Endothelial cell of umbilical vein (primary cell): Measurements from ENCODE around the gene CDT1. TPM values are rescaled to one million over a fixed set of nuclear protein-coding genes. Genes with fewer than 3 reads are reported as not detected.

Experiments
- BruUV-seq: library from RNA; stranded (reverse); fragments of 400-500 nt; replicated peaks from 2 replicates; lab custom pipeline; 2021; lab: Mats Ljungman, UMichigan
- CTCF ChIA-PET: fragments of 300-600, 350-600 bp; sonication (Branson Sonifier 250); formaldehyde crosslinking; loops from one replicate; lab custom pipeline; 2021; ENCODE audit warnings: antibody characterized with exemption, inconsistent platforms; lab: Charles Lee
- POLR2A ChIA-PET: fragments of 300-600, 350-600 bp; sonication (Branson Sonifier 250); formaldehyde crosslinking; loops from one replicate; lab custom pipeline; 2021; ENCODE audit warnings: antibody characterized with exemption, inconsistent platforms; lab: Charles Lee
- DNase-seq: peaks from one replicate; pipeline ENCODE4 v3.0.0-alpha.2; 2011; ENCODE audit warnings: low read depth, low spot score
- FAIRE-seq: peaks from 2 replicates; lab custom pipeline; 2011; peaks lifted over from hg19 to GRCh38; lab: Jason Lieb, UNC
- H2AFZ ChIP-seq: 2 replicates; pipeline ENCODE4 v1.6.0; 2012; ENCODE audit warnings: low read depth, low read length, control low read depth, inconsistent platforms
- H3K27ac ChIP-seq: 2 replicates; pipeline ENCODE4 v1.5.1; 2011; ENCODE audit warnings: low read depth, mild to moderate bottlenecking, control low read depth, low read length, moderate library complexity; ENCODE audit not compliant: insufficient read depth
- H3K27me3 ChIP-seq, 2 experiments: 2 replicates each; pipeline versions ENCODE4 v1.6.0 to v1.6.1; 2011; ENCODE audit warnings: low read length in 2 of 2, mixed read lengths in 1 of 2; ENCODE audit not compliant: control insufficient read depth in 2 of 2, insufficient read depth in 2 of 2
- H3K36me3 ChIP-seq, 2 experiments: 2 replicates in 1 of 2; 3 replicates in 1 of 2; pipeline ENCODE4 v1.5.1; 2011; ENCODE audit warnings: low read length in 2 of 2, mild to moderate bottlenecking in 1 of 2, moderate library complexity in 1 of 2; ENCODE audit not compliant: control insufficient read depth in 2 of 2, insufficient read depth in 2 of 2; ENCODE audit errors: extremely low read depth in 1 of 2
- H3K4me1 ChIP-seq: 3 replicates; pipeline ENCODE4 v1.5.1; 2011; ENCODE audit warnings: mild to moderate bottlenecking, low read length; ENCODE audit not compliant: control insufficient read depth, insufficient read depth; ENCODE audit errors: extremely low read depth
- H3K4me2 ChIP-seq: 2 replicates; pipeline ENCODE4 v1.6.1; 2011; ENCODE audit warnings: low read length, control low read depth, mixed read lengths; ENCODE audit not compliant: insufficient read depth
- H3K4me3 ChIP-seq, 3 experiments: fragments of 200-600 bp in 1 of 3; sonication (generic), shearing (Covaris generic) in 1 of 3; replicated peaks in 1 of 3; 2 replicates each; pipeline ENCODE4 v1.5.1; 2011 to 2016; ENCODE audit warnings: control low read depth in 3 of 3, low read length in 3 of 3, mild to moderate bottlenecking in 2 of 3, inconsistent platforms in 1 of 3, low read depth in 1 of 3, moderate library complexity in 1 of 3; ENCODE audit not compliant: insufficient read depth in 1 of 3
- H3K79me2 ChIP-seq: 2 replicates; pipeline ENCODE4 v1.6.0; 2012; ENCODE audit warnings: low read length, inconsistent platforms; ENCODE audit not compliant: control insufficient read depth, insufficient read depth
- H3K9ac ChIP-seq: replicated peaks from 2 replicates; pipeline ENCODE3; 2011; ENCODE audit warnings: low read length, control low read depth; ENCODE audit not compliant: insufficient read depth; ENCODE audit errors: extremely low read depth
- H3K9me1 ChIP-seq: replicated peaks from 3 replicates; pipeline ENCODE4 v1.6.0; 2011; ENCODE audit warnings: mild to moderate bottlenecking, low read length; ENCODE audit not compliant: control insufficient read depth, insufficient read depth; ENCODE audit errors: extremely low read depth
- H3K9me3 ChIP-seq: replicated peaks from 2 replicates; pipeline ENCODE4 v1.5.1; 2012; ENCODE audit warnings: low read length, inconsistent platforms; ENCODE audit not compliant: control insufficient read depth, insufficient read depth
- H4K20me1 ChIP-seq: replicated peaks from 2 replicates; pipeline ENCODE3; 2011; ENCODE audit warnings: mild to moderate bottlenecking, low read length; ENCODE audit not compliant: control insufficient read depth, insufficient read depth; ENCODE audit errors: extremely low read depth
- EZH2 ChIP-seq: IDR thresholded peaks from 2 replicates; pipeline ENCODE4 v1.6.1; 2012; ENCODE audit warnings: borderline replicate concordance, low read depth, mild to moderate bottlenecking, moderate library complexity, low read length, inconsistent platforms; ENCODE audit not compliant: severe bottlenecking
- FOS ChIP-seq: IDR thresholded peaks from 2 replicates; pipeline ENCODE4 v1.6.1; 2011; ENCODE audit warnings: mild to moderate bottlenecking, low read length, moderate library complexity, borderline replicate concordance; ENCODE audit not compliant: insufficient read depth
- GATA2 ChIP-seq: IDR thresholded peaks from 2 replicates; pipeline ENCODE4 v1.7.0; 2011; ENCODE audit warnings: low read depth, mild to moderate bottlenecking, moderate library complexity, mixed read lengths, low read length; ENCODE audit not compliant: insufficient read length, insufficient read depth
- JUN ChIP-seq: IDR thresholded peaks from 2 replicates; pipeline ENCODE4 v1.6.1; 2011; ENCODE audit warnings: borderline replicate concordance, low read depth; ENCODE audit not compliant: insufficient read length, insufficient read depth
- MAX ChIP-seq: IDR thresholded peaks from 2 replicates; pipeline ENCODE4 v1.6.1; 2011; ENCODE audit not compliant: insufficient read depth, insufficient read length
- MYC ChIP-seq: IDR thresholded peaks from one replicate; pipeline ENCODE4 v1.6.1; 2011; ENCODE audit warnings: mild to moderate bottlenecking, low read depth, low read length
- POLR2A ChIP-seq: IDR thresholded peaks from 2 replicates; pipeline ENCODE4 v1.6.1; 2012; ENCODE audit warnings: low read depth, mild to moderate bottlenecking, control low read depth, low read length
- POLR2AphosphoS5 ChIP-seq: IDR thresholded peaks from 2 replicates; pipeline ENCODE4 v1.6.1; 2012; ENCODE audit warnings: low read depth, mild to moderate bottlenecking, control low read depth, low read length, moderate library complexity; ENCODE audit not compliant: insufficient read depth
- dilution Hi-C: fragments of 300-500 bp; cut with MboI; formaldehyde crosslinking; loops from one replicate; pipeline ENCODE4 v1.15.0; 2019; ENCODE audit warnings: low sequenced_read_pairs; ENCODE audit not compliant: extremely low pct_ligation_motif_present
- intact Hi-C: fragments of 100-400 bp; cut with micrococcal nuclease; formaldehyde crosslinking; loops from one replicate; pipeline ENCODE4 v1.10.0; 2022
- polyA plus RNA-seq, 4 experiments: library from polyadenylated mRNA; depleted of rRNA in 3 of 4; stranded (reverse) in 3 of 4; unstranded in 1 of 4; fragments of >200 nt; gene quantifications; 2 replicates each; pipeline versions ENCODE4 v1.2.1 to v1.2.3, GENCODE V29; 2011 to 2012; ENCODE audit warnings: missing spikeins in 1 of 4
- total RNA-seq: library from RNA; stranded (reverse); gene quantifications from 2 replicates; pipeline ENCODE4 v1.2.3, GENCODE V29; 2021
- TF ChIP-seq, protein P1 (sequence below), 2 donors: IDR thresholded peaks; 1 replicate in 1 of 2; 2 replicates in 1 of 2; pipeline ENCODE4 v1.5.1; 2011; ENCODE audit warnings: low read length in 2 of 2, mild to moderate bottlenecking in 2 of 2, moderate library complexity in 2 of 2, control low read depth in 1 of 2, inconsistent platforms in 1 of 2, low read depth in 1 of 2; ENCODE audit not compliant: insufficient read depth in 1 of 2; ENCODE audit errors: extremely low read depth in 1 of 2

Gene CDT1
- total and polyA plus RNA-seq, 2 donors (not counting 3 experiments of a cell fraction or from before 2014, with no cell fraction given), result 15.6 to 30.6 TPM

GRCh38 chr16:88772871-88773811 is 30.4 kb upstream of the CDT1 start:
- TF ChIP-seq MAX (no peak), JUN (no peak), GATA2 (no peak), POLR2A (no peak), EZH2 (no peak), FOS (no peak), POLR2AphosphoS5 (no peak), MYC (no peak)
- TF ChIP-seq, protein P1, sequence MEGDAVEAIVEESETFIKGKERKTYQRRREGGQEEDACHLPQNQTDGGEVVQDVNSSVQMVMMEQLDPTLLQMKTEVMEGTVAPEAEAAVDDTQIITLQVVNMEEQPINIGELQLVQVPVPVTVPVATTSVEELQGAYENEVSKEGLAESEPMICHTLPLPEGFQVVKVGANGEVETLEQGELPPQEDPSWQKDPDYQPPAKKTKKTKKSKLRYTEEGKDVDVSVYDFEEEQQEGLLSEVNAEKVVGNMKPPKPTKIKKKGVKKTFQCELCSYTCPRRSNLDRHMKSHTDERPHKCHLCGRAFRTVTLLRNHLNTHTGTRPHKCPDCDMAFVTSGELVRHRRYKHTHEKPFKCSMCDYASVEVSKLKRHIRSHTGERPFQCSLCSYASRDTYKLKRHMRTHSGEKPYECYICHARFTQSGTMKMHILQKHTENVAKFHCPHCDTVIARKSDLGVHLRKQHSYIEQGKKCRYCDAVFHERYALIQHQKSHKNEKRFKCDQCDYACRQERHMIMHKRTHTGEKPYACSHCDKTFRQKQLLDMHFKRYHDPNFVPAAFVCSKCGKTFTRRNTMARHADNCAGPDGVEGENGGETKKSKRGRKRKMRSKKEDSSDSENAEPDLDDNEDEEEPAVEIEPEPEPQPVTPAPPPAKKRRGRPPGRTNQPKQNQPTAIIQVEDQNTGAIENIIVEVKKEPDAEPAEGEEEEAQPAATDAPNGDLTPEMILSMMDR (IDR thresholded peaks at IDR 0.05; ENCODE audit: extremely low read depth in 1 of 2, insufficient read depth in 1 of 2, low read depth in 1 of 2, low read length in 2 of 2), result no peak
- Histone ChIP-seq H4K20me1 (no peaks in the 10 kb centered on the region), H3K9ac (no peak overlapping the region), H3K4me3 (no peak overlapping the region), H3K9me1 (no peaks in the 10 kb centered on the region), H3K79me2 (peaks cover 95% of the 10 kb centered on the region), H3K4me2 (no peak overlapping the region), H2AFZ (no peak overlapping the region), H3K4me1 (peaks cover 36% of the 10 kb centered on the region), H3K27me3 (no peaks in the 10 kb centered on the region), H3K9me3 (no peaks in the 10 kb centered on the region), H3K36me3 (no peaks in the 10 kb centered on the region), H3K27ac (no peak overlapping the region)
- FAIRE-seq (no peak), DNase-seq (no peak)
- no TSS peak for BruUV-seq
- dilution Hi-C loops (no loop called here), intact Hi-C loops (no loop called here)
- ChIA-PET POLR2A (interaction anchor here (0.9 to 1.7 kb wide), 2 partner anchors 10 to 12 kb away, joined by 3 to 7 read pairs; partner anchors contain the start of gene PIEZO1), CTCF (interaction anchor here (1.2 to 3.2 kb wide), 3 partner anchors 8 to 36 kb away, joined by 3 to 21 read pairs (median 17); partner anchors contain the start of gene PIEZO1)
